K562 (cell line): ENCODE measurements around the gene SOAT2. TPM values are rescaled to one million over a fixed set of nuclear protein-coding genes. Genes with fewer than 3 reads are reported as not detected.

Source experiments
- ADNP ChIP-seq: fragments of 200-800 bp; sonication (Bioruptor generic); IDR thresholded peaks from 2 replicates; pipeline ENCODE4 v1.6.1; 2016; ENCODE audit warnings: missing genetic modification characterization, missing compliant biosample characterization
- ATF4 ChIP-seq: fragments of 450-650 bp; formaldehyde crosslinking; IDR thresholded peaks from 2 replicates; pipeline ENCODE4 v1.4.0; 2022; ENCODE audit warnings: mild to moderate bottlenecking, moderate library complexity
- DACH1 ChIP-seq: fragments of 450-650 bp; IDR thresholded peaks from 2 replicates; pipeline ENCODE4 v1.6.1; 2018; ENCODE audit not compliant: partially characterized antibody
- KDM5B ChIP-seq: fragments of 200-600 bp; sonication (generic); IDR thresholded peaks from 2 replicates; pipeline ENCODE4 v1.6.1; 2012; ENCODE audit warnings: low read depth, mild to moderate bottlenecking, moderate library complexity, low read length, control low read depth, inconsistent platforms; ENCODE audit not compliant: insufficient replicate concordance
- KLF6 ChIP-seq: fragments of 250-450 bp; sonication (Bioruptor Pico); IDR thresholded peaks from 2 replicates; pipeline ENCODE4 v1.4.0; 2020; ENCODE audit warnings: mild to moderate bottlenecking, moderate library complexity, borderline replicate concordance
- MED1 ChIP-seq: sonication (generic); formaldehyde crosslinking; IDR thresholded peaks from 2 replicates; pipeline ENCODE4 v1.8.1; 2023; ENCODE audit warnings: missing genetic modification reagents, borderline replicate concordance
- NFIX ChIP-seq: fragments of 250-450 bp; sonication (Bioruptor Pico); IDR thresholded peaks from 2 replicates; pipeline ENCODE4 v1.4.0; 2020; ENCODE audit warnings: low read depth, mild to moderate bottlenecking, moderate library complexity
- PHTF2 ChIP-seq: fragments of 250-450 bp; sonication (Bioruptor Pico); IDR thresholded peaks from 2 replicates; pipeline ENCODE4 v1.5.0; 2021; ENCODE audit warnings: mild to moderate bottlenecking
- PURB ChIP-seq: sonication (generic); formaldehyde crosslinking; IDR thresholded peaks from 2 replicates; pipeline ENCODE4 v1.9.0; 2021; ENCODE audit warnings: low read depth, mild to moderate bottlenecking, missing genetic modification reagents
- RAD21 ChIP-seq, 2 experiments: fragments of 250-450 bp in 1 of 2; fragments of 450-650 bp in 1 of 2; sonication (Bioruptor Pico) in 1 of 2; formaldehyde crosslinking in 1 of 2; IDR thresholded peaks in 1 of 2; conservative IDR thresholded peaks in 1 of 2; 2 replicates each; pipeline versions ENCODE4 v1.4.0 to v1.8.0; 2020 to 2022; ENCODE audit warnings: mild to moderate bottlenecking in 2 of 2, moderate library complexity in 1 of 2
- RBM34 ChIP-seq: fragments of 200-400 bp; formaldehyde crosslinking; IDR thresholded peaks from 2 replicates; pipeline ENCODE4 v1.6.1; 2018; ENCODE audit warnings: low read length, borderline replicate concordance; ENCODE audit not compliant: insufficient read depth
- SRSF9 ChIP-seq: fragments of 200-400 bp; formaldehyde crosslinking; IDR thresholded peaks from 2 replicates; pipeline ENCODE4 v1.6.1; 2017; ENCODE audit warnings: low read depth, low read length, borderline replicate concordance
- STAG1 ChIP-seq: sonication (generic); formaldehyde crosslinking; IDR thresholded peaks from 2 replicates; pipeline ENCODE4 v1.5.0; 2020; ENCODE audit warnings: missing genetic modification reagents, borderline replicate concordance
- TGIF2 ChIP-seq: sonication (generic); formaldehyde crosslinking; IDR thresholded peaks from 2 replicates; pipeline ENCODE4 v1.8.1; 2022; ENCODE audit warnings: mild to moderate bottlenecking, missing genetic modification reagents, moderate library complexity
- ZNF445 ChIP-seq: fragments of 250-450 bp; sonication (Bioruptor Pico); IDR thresholded peaks from 2 replicates; pipeline ENCODE4 v1.4.0; 2020; ENCODE audit warnings: low read depth, mild to moderate bottlenecking, moderate library complexity
- ZNF518B ChIP-seq: fragments of 250-450 bp; sonication (Bioruptor Pico); IDR thresholded peaks from 2 replicates; pipeline ENCODE4 v1.5.0; 2021; ENCODE audit warnings: mild to moderate bottlenecking, moderate library complexity
- ZSCAN32 ChIP-seq: fragments of 450-650 bp; formaldehyde crosslinking; IDR thresholded peaks from 2 replicates; pipeline ENCODE4 v1.4.0; 2020; ENCODE audit warnings: mild to moderate bottlenecking, moderate library complexity
- ZZZ3 ChIP-seq: fragments of 450-650 bp; IDR thresholded peaks from 2 replicates; pipeline ENCODE4 v1.6.1; 2016; ENCODE audit warnings: antibody characterized with exemption, mild to moderate bottlenecking, moderate library complexity
- polyA plus RNA-seq, 8 experiments: library from polyadenylated mRNA; depleted of rRNA in 4 of 8; stranded (reverse) in 5 of 8; unstranded in 3 of 8; fragments of >200 nt; fragmentation: Nextera tagmentation in 2 of 8; fragmentation: Illumina TruSeq in 1 of 8; extraction: Ambion mirVana in 2 of 8; extraction: Trizol in 1 of 8; gene quantifications; 2 replicates each; pipeline versions ENCODE4 v1.2.1 to v1.2.3, GENCODE V29; 2011 to 2014; ENCODE audit warnings: inconsistent platforms in 1 of 8, missing spikeins in 1 of 8
- total RNA-seq, 7 experiments: library from RNA; depleted of rRNA in 6 of 7; stranded (reverse); fragments of >200 nt in 6 of 7; fragmentation: Illumina TruSeq in 2 of 7; extraction: Trizol in 2 of 7; gene quantifications; 2 replicates each; pipeline versions ENCODE4 v1.2.1 to v1.2.3, GENCODE V29; 2011 to 2021; ENCODE audit warnings: low replicate concordance in 1 of 7
- TF ChIP-seq, protein P1 (sequence below): fragments of 450-650 bp; IDR thresholded peaks from 2 replicates; pipeline ENCODE4 v1.6.1; 2017; ENCODE audit warnings: antibody characterized with exemption, mild to moderate bottlenecking

SOAT2 gene
- total and polyA plus RNA-seq, 9 of the 15 experiments (the other 6 are each of a cell fraction or from before 2014, with no cell fraction given), result 0.04 TPM; not detected in 8

DNA sequence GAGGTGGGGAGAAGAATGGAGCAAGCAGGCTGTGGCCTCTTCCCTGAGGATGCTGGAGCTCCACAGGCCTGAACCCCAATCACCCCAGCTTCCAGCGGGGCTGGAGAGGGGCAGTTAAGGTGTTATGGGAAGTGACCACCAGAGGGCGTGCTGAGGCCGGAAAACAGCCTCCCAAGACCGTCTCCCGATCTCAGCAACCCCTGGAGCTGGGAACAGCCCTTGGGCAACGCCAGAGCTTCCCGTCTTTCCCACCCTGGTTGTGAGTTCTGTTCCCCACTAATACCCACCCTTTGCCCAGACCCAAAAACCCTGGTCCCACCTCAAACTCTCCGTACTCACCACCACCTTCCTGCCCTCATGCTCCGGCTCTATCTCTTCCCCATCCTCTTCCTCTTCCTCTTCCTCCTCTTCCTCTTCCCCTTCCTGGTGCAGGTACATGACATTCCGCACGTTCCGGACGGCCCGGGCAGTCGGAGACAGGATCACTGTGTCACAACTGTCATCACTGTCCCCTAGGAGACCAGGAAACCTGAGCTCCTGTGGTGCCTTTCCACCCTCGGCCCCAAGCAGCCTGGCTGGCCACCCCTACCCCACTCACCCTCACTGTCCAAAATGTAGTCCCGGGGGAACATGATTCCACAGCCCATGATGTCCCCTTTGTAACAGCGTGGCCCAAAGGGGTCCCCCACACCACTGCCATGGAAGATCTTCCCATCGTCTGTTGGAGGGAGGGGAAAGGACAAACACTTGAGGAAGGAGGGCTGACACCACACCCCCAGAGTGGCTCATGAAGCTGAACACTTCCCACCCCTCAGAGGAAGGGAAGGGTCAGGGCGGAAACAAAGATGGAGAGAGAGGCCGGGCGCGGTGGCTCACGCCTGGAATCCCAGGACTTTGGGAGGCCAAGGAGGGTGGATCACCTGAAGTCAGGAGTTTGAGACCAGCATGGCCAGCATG, 37.0 kb upstream of the SOAT2 start (continued):
- TF ChIP-seq, protein P1, sequence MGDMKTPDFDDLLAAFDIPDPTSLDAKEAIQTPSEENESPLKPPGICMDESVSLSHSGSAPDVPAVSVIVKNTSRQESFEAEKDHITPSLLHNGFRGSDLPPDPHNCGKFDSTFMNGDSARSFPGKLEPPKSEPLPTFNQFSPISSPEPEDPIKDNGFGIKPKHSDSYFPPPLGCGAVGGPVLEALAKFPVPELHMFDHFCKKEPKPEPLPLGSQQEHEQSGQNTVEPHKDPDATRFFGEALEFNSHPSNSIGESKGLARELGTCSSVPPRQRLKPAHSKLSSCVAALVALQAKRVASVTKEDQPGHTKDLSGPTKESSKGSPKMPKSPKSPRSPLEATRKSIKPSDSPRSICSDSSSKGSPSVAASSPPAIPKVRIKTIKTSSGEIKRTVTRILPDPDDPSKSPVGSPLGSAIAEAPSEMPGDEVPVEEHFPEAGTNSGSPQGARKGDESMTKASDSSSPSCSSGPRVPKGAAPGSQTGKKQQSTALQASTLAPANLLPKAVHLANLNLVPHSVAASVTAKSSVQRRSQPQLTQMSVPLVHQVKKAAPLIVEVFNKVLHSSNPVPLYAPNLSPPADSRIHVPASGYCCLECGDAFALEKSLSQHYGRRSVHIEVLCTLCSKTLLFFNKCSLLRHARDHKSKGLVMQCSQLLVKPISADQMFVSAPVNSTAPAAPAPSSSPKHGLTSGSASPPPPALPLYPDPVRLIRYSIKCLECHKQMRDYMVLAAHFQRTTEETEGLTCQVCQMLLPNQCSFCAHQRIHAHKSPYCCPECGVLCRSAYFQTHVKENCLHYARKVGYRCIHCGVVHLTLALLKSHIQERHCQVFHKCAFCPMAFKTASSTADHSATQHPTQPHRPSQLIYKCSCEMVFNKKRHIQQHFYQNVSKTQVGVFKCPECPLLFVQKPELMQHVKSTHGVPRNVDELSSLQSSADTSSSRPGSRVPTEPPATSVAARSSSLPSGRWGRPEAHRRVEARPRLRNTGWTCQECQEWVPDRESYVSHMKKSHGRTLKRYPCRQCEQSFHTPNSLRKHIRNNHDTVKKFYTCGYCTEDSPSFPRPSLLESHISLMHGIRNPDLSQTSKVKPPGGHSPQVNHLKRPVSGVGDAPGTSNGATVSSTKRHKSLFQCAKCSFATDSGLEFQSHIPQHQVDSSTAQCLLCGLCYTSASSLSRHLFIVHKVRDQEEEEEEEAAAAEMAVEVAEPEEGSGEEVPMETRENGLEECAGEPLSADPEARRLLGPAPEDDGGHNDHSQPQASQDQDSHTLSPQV, result no peak
- TF ChIP-seq ZZZ3 (no peak), ATF4 (CRISPR knock-in tag) (no peak), ZNF445 (CRISPR knock-in tag) (no peak), ADNP (no peak), TGIF2 (CRISPR knock-in tag) (no peak), PHTF2 (CRISPR knock-in tag) (no peak), PURB (CRISPR knock-in tag) (no peak), RAD21 (CRISPR knock-in tag; conservative IDR thresholded peaks at IDR 0.05 in 1 of 2, IDR thresholded peaks at IDR 0.05 in 1 of 2) (peak; percentile 84 to 94), KLF6 (no peak), DACH1 (no peak), NFIX (no peak), ZNF518B (no peak), KDM5B (no peak), RBM34 (no peak), MED1 (no peak), STAG1 (CRISPR knock-in tag) (peak; percentile 83), ZSCAN32 (CRISPR knock-in tag) (no peak), SRSF9 (no peak)
